Adipose tissue (tissue), 3 donors: ENCODE data around the gene GPC3. TPM values are rescaled to one million over a fixed set of nuclear protein-coding genes. Genes with fewer than 3 reads are reported as not detected.

Experiments
- H3K27ac ChIP-seq: one replicate; pipeline ENCODE4 v1.5.1; 2013; ENCODE audit warnings: low read depth, low read length
- WGBS, 3 donors: extraction: QIAGEN DNeasy Blood & Tissue Kit; methylation state at CpG; one replicate each; pipeline ENCODE4 v1.1.7; 2013; 5-methylcytosine and 5-hydroxymethylcytosine counted together
- polyA plus RNA-seq, 3 donors: library from polyadenylated mRNA; stranded (reverse); fragments of 200-250 nt; gene quantifications; one replicate each; pipeline ENCODE4 v1.2.3, GENCODE V29; 2013
- donor health status: healthy with polysubstance abuse.
- donor health status: Bipolar disorder and iron deficiency.
- donor health status: healthy.

Gene GPC3
- polyA plus RNA-seq, 3 donors: 5.0 to 58.6 (median 14.1) TPM

- 75 to 88% (median 84%) methylated on average over 3 of the region's 3 CpGs for WGBS, 3 donors
- H3K27ac ChIP-seq: no peak overlapping the region
Observed at GRCh38 chrX:133878710-133879109, 106.7 kb downstream of the GPC3 start.

DNA sequence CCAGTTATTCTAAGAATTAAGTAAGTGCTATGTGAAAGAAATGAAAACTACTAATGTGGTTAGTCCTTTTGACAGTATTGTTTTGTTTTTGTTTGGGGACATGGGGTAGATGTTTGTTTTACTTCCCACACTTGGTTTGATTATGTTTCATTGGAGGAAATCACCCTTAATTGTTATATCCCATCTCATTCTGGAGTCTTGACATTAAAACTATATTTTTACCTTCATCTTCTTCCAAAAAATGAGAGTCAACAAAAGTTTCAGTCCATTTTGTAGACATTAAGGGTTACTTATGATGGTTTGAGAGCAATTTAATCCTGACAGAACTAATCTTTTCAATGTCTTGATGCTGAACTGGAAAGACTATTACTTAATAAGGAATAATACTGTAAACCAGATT, 108.7 kb downstream of the GPC3 start:
- H3K27ac ChIP-seq: no peak overlapping the region

DNA sequence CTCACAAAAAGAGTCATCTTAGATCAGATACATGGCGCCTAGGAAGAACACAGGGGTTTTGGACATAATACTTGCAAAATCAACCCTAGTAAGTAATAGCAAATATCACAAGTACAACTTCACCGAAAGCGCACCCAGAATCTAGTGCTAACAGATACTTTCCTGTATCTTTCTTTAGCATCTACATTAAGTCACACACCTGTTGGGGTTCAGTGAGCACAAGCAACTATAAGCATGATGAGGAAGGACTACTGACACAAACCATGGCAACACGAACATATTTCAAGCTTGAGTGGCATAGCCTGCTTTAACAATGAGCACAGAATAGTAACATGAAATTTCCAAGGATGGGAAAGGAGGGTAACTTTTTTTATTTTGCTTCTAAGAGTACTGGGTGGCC, 116.1 kb downstream of the GPC3 start:
- 86 to 94% (median 90%) methylated on average over 4 of the region's 4 CpGs for WGBS, 3 donors

GRCh38 chrX:133868682-133869081, 116.7 kb downstream of the GPC3 start:
- H3K27ac ChIP-seq: no peak overlapping the region
- 56 to 89% (median 67%) methylated on average over 1 of the region's 1 CpG for WGBS, 3 donors

More for the DNA sequence above, 116.1 kb downstream of the GPC3 start:
- no peak overlapping the region for H3K27ac ChIP-seq

DNA sequence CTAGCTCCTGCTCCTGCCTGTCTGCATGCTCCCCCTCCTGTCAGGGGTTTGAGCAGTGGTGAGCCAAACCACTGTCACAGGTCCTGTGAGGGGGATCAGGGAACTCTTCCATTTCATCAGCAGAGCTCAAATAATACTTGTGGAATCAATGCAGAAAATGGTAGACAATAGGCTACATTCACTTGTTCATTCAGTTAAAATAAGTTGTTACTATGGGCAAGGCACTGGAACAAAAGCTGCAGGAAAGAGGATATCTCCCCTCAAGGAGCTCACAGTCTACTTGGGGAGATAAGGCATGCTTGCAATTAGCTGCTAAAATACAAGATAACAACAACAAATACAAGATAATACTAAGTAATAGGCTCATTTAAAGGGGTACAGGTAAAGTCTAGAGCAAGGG, 117.1 kb downstream of the GPC3 start:
- H3K27ac ChIP-seq: no peak overlapping the region

DNA sequence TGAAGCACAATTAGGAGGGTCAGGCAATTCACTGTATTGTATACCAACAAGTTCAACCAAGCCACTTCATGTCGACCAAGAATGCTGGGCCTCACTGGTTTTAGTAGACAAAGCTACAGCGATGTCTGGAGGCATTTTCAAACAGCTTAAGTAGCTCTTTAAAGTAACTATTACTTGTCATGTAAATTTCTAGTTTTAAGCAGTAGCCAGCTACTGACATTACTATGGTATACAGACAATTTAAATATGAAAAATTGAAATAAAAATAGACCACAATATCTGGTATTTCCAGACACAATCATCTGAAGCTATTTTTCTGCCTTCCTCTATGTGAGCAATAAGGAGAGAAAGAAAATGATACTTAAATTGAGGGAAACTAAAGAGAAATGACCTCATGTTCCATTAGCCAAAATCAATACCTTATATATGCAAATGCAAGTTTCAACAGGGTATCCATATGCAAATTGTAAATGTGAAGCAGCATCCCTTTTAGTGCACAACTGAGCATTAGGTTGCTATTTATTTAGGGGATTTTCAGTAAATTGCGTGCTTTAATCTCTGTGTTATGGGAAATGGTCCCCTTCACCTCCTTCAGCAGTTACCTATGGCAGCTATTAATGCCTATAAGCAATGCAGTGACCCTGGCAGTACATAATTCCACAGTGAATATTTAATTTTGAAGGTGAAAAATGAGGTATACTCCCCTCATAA, 119.5 kb downstream of the GPC3 start:
- 46 to 95% (median 73%) methylated on average over 3 of the region's 3 CpGs for WGBS, 3 donors
- H3K27ac ChIP-seq: no peak overlapping the region

- 71 to 95% (median 86%) methylated on average over 2 of the region's 2 CpGs for WGBS, 3 donors
- H3K27ac ChIP-seq: no peak overlapping the region
Observed at GRCh38 chrX:133864236-133864635, 121.2 kb downstream of the GPC3 start.

DNA sequence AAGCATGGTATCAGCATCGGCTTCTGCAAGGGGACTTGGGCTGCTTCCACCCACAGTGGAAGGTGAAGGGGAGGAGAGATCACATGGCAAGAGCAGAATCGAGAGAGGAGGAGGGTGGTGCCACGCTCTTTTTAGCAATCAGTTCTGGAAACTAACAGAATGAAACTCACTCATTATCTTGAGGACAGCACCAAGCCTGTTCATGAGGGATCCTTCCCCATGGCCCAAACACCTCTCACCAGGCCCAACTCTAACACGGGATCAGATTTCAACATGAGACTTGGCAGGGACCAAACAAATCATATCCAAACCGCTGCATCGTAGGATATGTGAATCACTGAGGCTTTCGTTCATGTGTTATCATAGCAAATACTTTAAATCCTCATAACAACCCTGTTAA, 125.5 kb downstream of the GPC3 start:
- no peak overlapping the region for H3K27ac ChIP-seq

GRCh38 chrX:133859336-133859735, 126.1 kb downstream of the GPC3 start:
- 80 to 92% (median 89%) methylated on average over 3 of the region's 3 CpGs for WGBS, 3 donors
- no peak overlapping the region for H3K27ac ChIP-seq

More for the DNA sequence above, 125.5 kb downstream of the GPC3 start:
- WGBS, 3 donors: 42 to 87% (median 60%) methylated on average over 7 of the region's 7 CpGs

DNA sequence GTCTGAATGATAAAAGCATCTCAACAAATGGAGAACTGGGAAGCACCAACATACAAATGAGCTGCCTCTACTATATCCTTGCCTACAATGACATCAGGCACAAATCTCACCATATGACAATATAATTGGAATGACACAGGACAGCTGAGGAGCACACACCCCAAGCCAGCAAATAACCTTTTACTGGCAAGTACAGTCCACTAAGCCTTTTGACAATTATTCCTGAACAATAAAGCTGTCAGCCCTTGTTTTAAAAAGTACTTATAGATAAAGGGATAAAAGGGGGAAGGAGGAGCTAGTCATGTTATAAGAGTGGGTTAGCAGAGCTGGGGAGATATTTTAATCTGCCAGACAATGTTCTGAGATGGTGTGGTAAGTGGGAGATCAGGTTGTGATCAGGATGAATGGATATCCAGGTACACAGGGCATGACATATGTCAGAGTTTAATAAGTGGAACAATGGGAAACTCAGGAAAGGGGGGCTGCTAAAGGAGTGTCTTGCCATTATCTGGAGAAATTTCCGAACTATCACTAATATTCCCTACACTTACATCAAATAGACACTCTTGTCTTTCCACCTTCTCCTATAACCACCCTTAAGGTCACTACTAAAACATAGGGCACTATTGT, 127.6 kb downstream of the GPC3 start:
- 67 to 96% (median 80%) methylated on average over 1 of the region's 1 CpG for WGBS, 3 donors
- H3K27ac ChIP-seq: no peak overlapping the region

- no peak overlapping the region for H3K27ac ChIP-seq
- WGBS, 3 donors: 56 to 83% (median 67%) methylated on average over 3 of the region's 3 CpGs
Observed at GRCh38 chrX:133856819-133857218, 128.6 kb downstream of the GPC3 start.

- WGBS, 3 donors: 64 to 87% (median 84%) methylated on average over 2 of the region's 2 CpGs
- no peak overlapping the region for H3K27ac ChIP-seq
Observed at GRCh38 chrX:133854290-133854689, 131.1 kb downstream of the GPC3 start.

DNA sequence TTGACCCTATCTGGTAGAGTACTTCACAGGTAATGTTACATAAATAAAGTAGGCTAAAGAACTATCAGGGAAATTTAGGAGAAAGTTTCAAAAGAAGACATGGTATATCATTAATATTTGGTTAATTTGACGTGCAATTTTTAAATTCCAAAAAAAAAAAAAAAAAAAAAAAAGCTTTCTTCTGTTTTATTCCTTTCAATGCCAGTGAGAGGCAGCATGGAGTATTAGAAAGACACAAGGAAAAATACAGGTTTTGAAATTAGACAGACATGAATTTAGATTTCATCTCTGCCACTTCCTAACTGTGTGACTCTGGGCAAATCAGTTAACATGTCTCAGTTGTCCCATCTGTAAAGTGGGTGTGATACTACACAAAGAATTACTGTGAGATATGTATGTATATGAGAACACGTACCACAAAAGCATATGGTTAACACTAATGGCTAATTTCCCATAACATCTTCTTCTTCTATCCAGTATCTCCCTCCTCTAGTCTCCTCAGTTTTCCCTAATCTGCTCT, 132.5 kb downstream of the GPC3 start:
- 59 to 89% (median 72%) methylated on average over 2 of the region's 2 CpGs for WGBS, 3 donors
- H3K27ac ChIP-seq: no peak overlapping the region

GRCh38 chrX:133852401-133852800, 133.0 kb downstream of the GPC3 start:
- WGBS, 3 donors: 37 to 63% (median 41%) methylated on average over 3 of the region's 3 CpGs

DNA sequence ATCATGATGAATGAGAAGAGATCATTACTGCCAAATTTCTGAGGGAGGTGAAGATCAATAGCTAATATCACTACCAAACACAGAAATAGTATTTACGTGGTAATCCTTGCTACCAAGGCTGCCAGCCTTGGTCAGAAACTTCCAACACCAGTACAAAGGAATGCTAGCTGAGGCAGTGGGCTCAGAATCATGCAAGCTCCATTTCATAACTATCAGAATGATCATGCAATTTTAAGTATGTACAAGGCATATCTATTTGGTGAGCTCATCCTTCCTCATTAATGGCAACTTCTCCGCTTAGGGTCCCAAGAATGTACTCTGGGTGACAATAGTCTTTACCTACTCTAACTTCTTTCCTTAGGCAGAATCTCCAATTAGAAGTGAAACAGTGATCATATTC, 135.0 kb downstream of the GPC3 start:
- WGBS, 3 donors: 83 to 96% (median 94%) methylated on average over 2 of the region's 2 CpGs

More at GRCh38 chrX:133852401-133852800, 133.0 kb downstream of the GPC3 start:
- H3K27ac ChIP-seq: no peak overlapping the region

DNA sequence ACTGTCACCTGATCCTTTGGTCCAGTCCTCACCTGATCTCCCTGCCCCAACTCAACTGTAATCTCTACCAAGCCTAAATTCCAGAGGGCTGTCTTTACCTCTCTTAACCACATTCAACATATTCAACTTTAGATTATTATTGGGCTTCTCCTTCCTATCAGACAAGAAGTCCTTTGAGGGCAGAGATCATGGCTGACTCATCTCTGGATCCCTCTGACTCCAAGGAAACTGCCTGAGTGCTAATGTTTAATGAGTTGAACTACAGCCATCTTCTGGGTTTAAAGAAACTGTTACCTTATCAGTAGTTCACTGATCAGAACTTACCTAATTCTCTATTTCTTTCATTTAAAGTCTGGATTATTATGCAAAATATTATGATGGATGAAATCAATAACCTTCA, 135.7 kb downstream of the GPC3 start:
- H3K27ac ChIP-seq: no peak overlapping the region

More for the DNA sequence above, 135.0 kb downstream of the GPC3 start:
- H3K27ac ChIP-seq: no peak overlapping the region

DNA sequence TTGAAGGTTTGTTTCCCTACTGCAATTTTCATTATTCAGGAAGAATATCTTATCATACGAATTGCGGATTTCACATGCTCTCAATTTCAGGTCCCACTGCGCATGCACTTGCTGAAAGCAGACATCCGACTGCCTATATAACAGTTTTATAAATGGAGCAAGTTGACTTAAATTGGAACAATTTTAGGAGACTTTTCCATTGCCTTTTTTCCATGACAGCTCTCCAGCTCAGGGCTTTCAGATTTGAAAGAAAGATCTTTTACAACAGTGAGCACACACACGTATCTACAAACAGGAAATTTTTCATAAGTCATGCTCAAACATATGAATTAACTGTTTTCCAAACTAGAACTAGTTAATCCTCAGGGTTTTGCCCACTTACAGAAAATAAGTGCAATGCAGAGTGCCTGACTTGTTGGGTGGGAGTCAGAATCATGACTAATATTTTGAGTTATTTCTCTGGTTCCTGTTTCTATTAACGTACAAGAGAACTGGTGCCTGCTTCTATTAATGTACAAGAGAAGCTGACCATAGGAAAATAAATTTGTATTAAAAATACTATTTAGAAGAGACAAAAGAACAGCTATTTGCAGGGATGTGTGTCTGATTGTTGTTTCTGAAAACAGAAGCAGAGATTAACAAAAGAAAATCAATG, 137.9 kb downstream of the GPC3 start:
- 61 to 90% (median 62%) methylated on average over 6 of the region's 6 CpGs for WGBS, 3 donors
- H3K27ac ChIP-seq: no peak overlapping the region

GRCh38 chrX:133846311-133846710, 139.1 kb downstream of the GPC3 start:
- WGBS, 3 donors: 20 to 72% (median 29%) methylated on average over 2 of the region's 2 CpGs
- H3K27ac ChIP-seq: no peak overlapping the region

DNA sequence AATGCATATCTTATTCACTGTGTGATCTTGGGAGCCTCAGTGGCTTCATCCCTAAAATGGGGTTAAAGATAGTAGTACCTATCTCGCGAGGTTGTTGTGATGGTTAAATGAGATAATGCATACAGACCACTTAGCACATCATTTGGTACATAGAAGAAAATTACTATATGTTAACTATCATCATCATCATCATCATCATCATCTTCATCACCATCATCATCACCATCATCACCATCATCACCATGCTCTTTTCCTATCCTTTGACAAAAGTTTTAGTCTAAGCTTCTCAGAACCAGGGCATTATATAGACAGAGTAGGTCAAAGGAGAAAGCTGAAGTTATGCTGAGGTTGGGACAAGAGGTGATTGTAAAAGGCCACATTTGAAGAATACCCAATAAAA, 145.0 kb downstream of the GPC3 start:
- 87 to 94% (median 91%) methylated on average over 2 of the region's 2 CpGs for WGBS, 3 donors
- H3K27ac ChIP-seq: no peak overlapping the region
